H1 (cell line): ENCODE measurements around the gene PTCH1. TPM values are rescaled to one million over a fixed set of nuclear protein-coding genes. Genes with fewer than 3 reads are reported as not detected.

ENCODE experiments used
- CTCF ChIA-PET: fragments of 300-600 bp; sonication (Branson Sonifier 250); formaldehyde crosslinking; loops from one replicate; lab custom pipeline; 2021; ENCODE audit not compliant: partially characterized antibody; lab: Charles Lee
- POLR2A ChIA-PET: fragments of 300-600 bp; sonication (Branson Sonifier 250); formaldehyde crosslinking; loops from one replicate; lab custom pipeline; 2021; ENCODE audit warnings: inconsistent platforms; ENCODE audit not compliant: partially characterized antibody; lab: Charles Lee
- DNase-seq, 2 experiments: peaks; one replicate each; pipeline versions ENCODE4 v3.0.0 to v3.0.0-alpha.2; 2010 to 2022; ENCODE audit warnings: low spot score in 2 of 2, low read depth in 1 of 2, mixed read lengths in 1 of 2
- FAIRE-seq: peaks from 2 replicates; lab custom pipeline; 2011; peaks lifted over from hg19 to GRCh38; lab: Jason Lieb, UNC
- H2AFZ ChIP-seq: 2 replicates; pipeline ENCODE4 v1.8.1; 2012; ENCODE audit warnings: low read length, inconsistent platforms
- H2AK5ac ChIP-seq: 2 replicates; pipeline ENCODE4 v1.6.1; 2013; ENCODE audit warnings: low read depth, low read length
- H2BK120ac ChIP-seq: replicated peaks from 2 replicates; pipeline ENCODE3; 2013; ENCODE audit warnings: low read depth, low read length, inconsistent platforms
- H2BK12ac ChIP-seq: 2 replicates; pipeline ENCODE4 v1.6.1; 2013; ENCODE audit warnings: low read depth, low read length
- H2BK15ac ChIP-seq: 2 replicates; pipeline ENCODE4 v1.6.1; 2013; ENCODE audit warnings: low read length
- H2BK20ac ChIP-seq: 2 replicates; pipeline ENCODE4 v1.6.1; 2013; ENCODE audit warnings: low read length
- H2BK5ac ChIP-seq: 2 replicates; pipeline ENCODE4 v1.6.1; 2013; ENCODE audit warnings: low read depth, low read length
- H3K14ac ChIP-seq: 2 replicates; pipeline ENCODE4 v1.6.1; 2013; ENCODE audit warnings: inconsistent platforms; ENCODE audit not compliant: insufficient read length
- H3K18ac ChIP-seq: 2 replicates; pipeline ENCODE4 v1.6.1; 2013; ENCODE audit warnings: low read length; ENCODE audit errors: extremely low read depth
- H3K23ac ChIP-seq: 2 replicates; pipeline ENCODE4 v1.6.1; 2013; ENCODE audit warnings: inconsistent platforms; ENCODE audit not compliant: insufficient read length
- H3K23me2 ChIP-seq: 2 replicates; pipeline ENCODE4 v1.6.1; 2013; ENCODE audit warnings: low read depth, low read length
- H3K27ac ChIP-seq: 2 replicates; pipeline ENCODE4 v1.6.1; 2011; ENCODE audit warnings: low read depth, low read length, inconsistent platforms
- H3K27me3 ChIP-seq, 4 experiments: replicated peaks in 1 of 4; 1 replicate in 1 of 4; 2 replicates in 3 of 4; pipeline versions ENCODE4 v1.6.1 to v1.8.1; 2011 to 2013; ENCODE audit warnings: low read length in 3 of 4, mild to moderate bottlenecking in 3 of 4, inconsistent platforms in 2 of 4, mixed read lengths in 2 of 4, moderate library complexity in 1 of 4; ENCODE audit not compliant: control insufficient read depth in 3 of 4, insufficient read depth in 3 of 4; ENCODE audit errors: extremely low read depth in 1 of 4
- H3K36me3 ChIP-seq, 4 experiments: 2 replicates each; pipeline versions ENCODE4 v1.6.1 to v1.8.1; 2011 to 2013; ENCODE audit warnings: mild to moderate bottlenecking in 4 of 4, low read length in 3 of 4, moderate library complexity in 2 of 4, control low read depth in 1 of 4, inconsistent platforms in 1 of 4; ENCODE audit not compliant: insufficient read depth in 4 of 4, control insufficient read depth in 2 of 4
- H3K4ac ChIP-seq: replicated peaks from 2 replicates; pipeline ENCODE3; 2013; ENCODE audit warnings: low read length, low read depth, mixed read lengths, inconsistent platforms; ENCODE audit not compliant: insufficient read length
- H3K4me1 ChIP-seq, 4 experiments: replicated peaks in 1 of 4; 1 replicate in 1 of 4; 2 replicates in 3 of 4; pipeline versions ENCODE4 v1.6.1 to v1.8.1; 2011 to 2013; ENCODE audit warnings: low read length in 3 of 4, inconsistent platforms in 2 of 4, mixed read lengths in 1 of 4; ENCODE audit not compliant: insufficient read depth in 4 of 4, control insufficient read depth in 3 of 4
- H3K4me2 ChIP-seq, 2 experiments: 2 replicates each; pipeline versions ENCODE4 v1.6.1 to v1.8.1; 2011 to 2013; ENCODE audit warnings: low read depth in 2 of 2, low read length in 2 of 2, control low read depth in 1 of 2, inconsistent platforms in 1 of 2, mild to moderate bottlenecking in 1 of 2; ENCODE audit not compliant: insufficient read depth in 1 of 2
- H3K4me3 ChIP-seq, 4 experiments: fragments of 200-600, 300-600 bp in 1 of 4; sonication (generic), shearing (Covaris generic), sonication (Bioruptor Twin) in 1 of 4; 2 replicates each; pipeline versions ENCODE4 v1.5.1 to v1.8.1; 2011 to 2016; ENCODE audit warnings: low read length in 4 of 4, low read depth in 3 of 4, control low read depth in 2 of 4, inconsistent platforms in 2 of 4, mild to moderate bottlenecking in 2 of 4, mixed read lengths in 1 of 4, moderate library complexity in 1 of 4; ENCODE audit not compliant: insufficient read depth in 2 of 4; ENCODE audit errors: extremely low read depth in 1 of 4
- H3K56ac ChIP-seq: replicated peaks from 2 replicates; pipeline ENCODE3; 2013; ENCODE audit warnings: low read depth, mild to moderate bottlenecking, mixed read lengths, low read length, inconsistent platforms; ENCODE audit not compliant: insufficient read length
- H3K79me1 ChIP-seq: 2 replicates; pipeline ENCODE4 v1.6.1; 2013; ENCODE audit warnings: low read depth, low read length, control low read depth
- H3K79me2 ChIP-seq, 2 experiments: 2 replicates each; pipeline versions ENCODE4 v1.6.1 to v1.8.1; 2012 to 2013; ENCODE audit warnings: low read length in 2 of 2, mild to moderate bottlenecking in 2 of 2, inconsistent platforms in 1 of 2; ENCODE audit not compliant: insufficient read depth in 2 of 2, control insufficient read depth in 1 of 2
- H3K9ac ChIP-seq, 4 experiments: replicated peaks in 1 of 4; 1 replicate in 1 of 4; 2 replicates in 3 of 4; pipeline versions ENCODE4 v1.6.1 to v1.8.1; 2011 to 2013; ENCODE audit warnings: low read depth in 3 of 4, low read length in 3 of 4, control low read depth in 2 of 4, mild to moderate bottlenecking in 2 of 4, moderate library complexity in 2 of 4, inconsistent platforms in 1 of 4; ENCODE audit errors: extremely low read depth in 1 of 4
- H3K9me3 ChIP-seq, 2 experiments: 2 replicates each; pipeline versions ENCODE4 v1.6.1 to v1.8.1; 2012 to 2013; ENCODE audit warnings: mild to moderate bottlenecking in 2 of 2, moderate library complexity in 2 of 2, control low read depth in 1 of 2, inconsistent platforms in 1 of 2, low read depth in 1 of 2, low read length in 1 of 2, mixed read lengths in 1 of 2; ENCODE audit not compliant: insufficient read depth in 2 of 2
- H4K20me1 ChIP-seq, 2 experiments: replicated peaks in 1 of 2; 2 replicates each; pipeline versions ENCODE3 to v1.8.1; 2011 to 2013; ENCODE audit warnings: inconsistent platforms in 2 of 2, low read length in 2 of 2, mild to moderate bottlenecking in 1 of 2; ENCODE audit not compliant: insufficient read depth in 2 of 2, control insufficient read depth in 1 of 2
- H4K5ac ChIP-seq: 2 replicates; pipeline ENCODE4 v1.6.1; 2013; ENCODE audit warnings: low read length, low read depth, mixed read lengths, inconsistent platforms; ENCODE audit not compliant: insufficient read length
- H4K8ac ChIP-seq: 2 replicates; pipeline ENCODE4 v1.8.0; 2013; ENCODE audit warnings: mild to moderate bottlenecking, moderate library complexity, low read length, inconsistent platforms; ENCODE audit not compliant: insufficient read depth; ENCODE audit errors: extremely low read depth
- H4K91ac ChIP-seq: replicated peaks from 2 replicates; pipeline ENCODE3; 2013; ENCODE audit warnings: low read length, mixed read lengths, inconsistent platforms; ENCODE audit not compliant: insufficient read length
- KDM1A ChIP-seq: fragments of 200-600, 300-600 bp; sonication (generic); IDR thresholded peaks from 2 replicates; pipeline ENCODE4 v1.7.1; 2016; ENCODE audit warnings: mild to moderate bottlenecking, low read length, borderline replicate concordance
- MAX ChIP-seq: IDR thresholded peaks from 2 replicates; pipeline ENCODE4 v1.6.1; 2012; ENCODE audit warnings: inconsistent platforms
- WGBS, 2 experiments: shearing (Covaris generic) in 1 of 2; methylation state at CpG; one replicate each; pipeline versions ENCODE4 v1.1.6 to v1.1.7; 2013 to 2015; ENCODE audit warnings: low lambda C conversion rate in 2 of 2, mixed read lengths in 2 of 2, inconsistent platforms in 1 of 2, low coverage in 1 of 2, missing lambda C conversion rate in 1 of 2; ENCODE audit not compliant: insufficient replicate concordance in 2 of 2, insufficient coverage in 1 of 2, insufficient read length in 1 of 2; ENCODE audit errors: extremely low coverage in 1 of 2, missing lambda C conversion rate in 1 of 2; 5-methylcytosine and 5-hydroxymethylcytosine counted together
- polyA plus RNA-seq, 7 experiments: library from polyadenylated mRNA; depleted of rRNA in 3 of 7; stranded (reverse) in 5 of 7; unstranded in 2 of 7; fragments of >200 nt in 5 of 7; fragments of 200-250 nt in 2 of 7; gene quantifications; 1 replicate in 5 of 7; 2 replicates in 1 of 7; 4 replicates in 1 of 7; pipeline versions ENCODE4 v1.2.1 to v1.2.3, GENCODE V29; 2011 to 2013; ENCODE audit warnings: missing spikeins in 2 of 7, mixed read lengths in 2 of 7
- total RNA-seq: library from RNA; stranded (reverse); fragmentation: NEBNext Ultra II Directional; extraction: Animal tissue kit (Norgen Biotek cat#: 25700); gene quantifications from 2 replicates; pipeline ENCODE4 v1.2.1, GENCODE V29; 2021

Gene PTCH1
- total and polyA plus RNA-seq, 2 of the 8 experiments (the other 6 are each of a cell fraction or from before 2014, with no cell fraction given): 6.4 to 34.1 TPM

- CTCF ChIA-PET: no interaction called here
- Histone ChIP-seq H2BK5ac (no peak overlapping the region; the same call in 1 of the 2 replicates), H3K36me3 (no peaks in the 10 kb centered on the region), H2AK5ac (no peak overlapping the region), H3K4me2 (no peak overlapping the region), H3K14ac (no peak overlapping the region), H3K18ac (no peak overlapping the region), H4K91ac (no peak overlapping the region), H3K9ac (no peak overlapping the region), H2BK12ac (no peak overlapping the region), H3K27me3 (no peaks in the 10 kb centered on the region), H3K56ac (no peak overlapping the region), H2BK20ac (no peak overlapping the region), H2BK120ac (no peak overlapping the region), H3K4ac (no peak overlapping the region), H3K9me3 (no peaks in the 10 kb centered on the region), H3K23ac (no peak overlapping the region), H3K4me1 (no peaks in the 10 kb centered on the region; a peak in 1 of 7 replicates), H3K4me3 (no peak overlapping the region), H3K79me2 (no peaks in the 10 kb centered on the region), H4K20me1 (no peaks in the 10 kb centered on the region), H2BK15ac (no peak overlapping the region), H4K5ac (no peak overlapping the region), H3K79me1 (no peaks in the 10 kb centered on the region), H3K27ac (no peak overlapping the region), H3K23me2 (no peaks in the 10 kb centered on the region), H4K8ac (no peak overlapping the region; the same call in 1 of the 2 replicates), H2AFZ (no peak overlapping the region)
- 92% methylated on average over 19 of the region's 23 CpGs; no CpG with 5 or more reads in 1 of the 2 experiments for WGBS, 2 experiments
- POLR2A ChIA-PET: interaction anchor here (1.2 kb wide), 1 partner anchor 11 kb away, joined by 4 read pairs; no protein-coding TSS in a partner anchor
- TF ChIP-seq KDM1A (no peak), MAX (0 out of 2 replicates have a peak, but pooled peaks have one; percentile 19)
- FAIRE-seq (no peak), DNase-seq (no peak)
These were observed 105.5 kb downstream of the PTCH1 start for GRCh38 chr9:95411054-95411892.
